Measurements from ENCODE around the gene AGK.

DNA sequence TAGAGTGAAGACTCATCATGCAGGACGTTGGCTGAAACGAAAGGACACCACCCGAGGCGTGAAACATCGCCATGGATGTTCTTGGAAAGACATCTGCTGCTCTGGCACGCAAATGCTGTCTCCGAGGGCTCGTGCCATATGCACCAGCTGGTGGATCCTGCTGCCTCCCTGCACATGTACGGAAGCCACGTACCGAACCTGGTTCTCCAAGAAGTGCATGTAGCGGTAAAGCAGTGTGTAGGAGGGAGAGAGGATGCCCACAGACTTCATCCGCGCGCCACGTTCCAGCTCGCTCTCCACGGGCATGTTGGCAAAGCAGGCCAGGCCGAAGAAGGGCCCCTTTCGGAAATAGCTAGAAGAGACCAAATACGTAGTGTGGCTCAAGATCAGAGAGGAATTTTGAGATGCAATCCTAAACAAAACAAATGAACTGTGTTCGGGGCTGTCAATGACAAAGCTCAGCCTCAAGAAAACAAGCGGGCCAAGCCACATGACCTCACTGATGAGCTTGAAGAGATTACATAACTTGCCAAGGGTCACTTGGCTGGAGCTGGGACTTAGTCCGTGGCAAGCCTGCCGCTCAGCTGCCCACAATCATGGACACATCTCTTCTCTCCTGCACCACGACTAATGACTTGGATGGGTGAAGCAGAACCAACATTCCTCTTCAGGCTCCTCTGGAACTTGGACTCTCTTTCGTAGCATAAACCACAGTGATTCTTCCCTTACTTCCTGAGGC, 134.2 kb downstream of the AGK start:
- TF ChIP-seq SUZ12 (IDR thresholded peaks at IDR 0.05; ENCODE audit: extremely low read depth, insufficient read depth, insufficient read length): no peak
- TF ChIP-seq YY1 (IDR thresholded peaks at IDR 0.05; ENCODE audit: insufficient read depth, insufficient read length): no peak
- TF ChIP-seq ZNF274 (IDR thresholded peaks at IDR 0.05; ENCODE audit: low read depth, low read length): no peak
